Smooth muscle cell (in vitro differentiated cells): Measurements from ENCODE around the gene CD247. TPM values are rescaled to one million over a fixed set of nuclear protein-coding genes. Genes with fewer than 3 reads are reported as not detected.
"Not testable (repeated sequence)": the region's sequence is repeated elsewhere in the genome, so short reads cannot be mapped to it uniquely, and the experiment has no call there.

ENCODE experiments used
- DNase-seq: peaks from one replicate; lab custom pipeline; 2025; ENCODE audit not compliant: unreplicated experiment; lab: John Stamatoyannopoulos, UW
- H2AFZ ChIP-seq: fragments of 200-600 bp; sonication (generic); 2 replicates; pipeline ENCODE4 v1.6.0; 2016; ENCODE audit warnings: antibody characterized with exemption, low read depth, mild to moderate bottlenecking
- H3F3A ChIP-seq: fragments of 200-600 bp; sonication (generic); 2 replicates; pipeline ENCODE4 v1.6.0; 2017; ENCODE audit warnings: antibody characterized with exemption, low read depth
- H3K27ac ChIP-seq: fragments of 200-600 bp; sonication (generic); 2 replicates; pipeline ENCODE4 v1.5.1; 2016; ENCODE audit warnings: low read depth, mild to moderate bottlenecking
- H3K27me3 ChIP-seq: fragments of 200-600 bp; sonication (generic); 2 replicates; pipeline ENCODE4 v1.6.1; 2016; ENCODE audit warnings: low read depth, mild to moderate bottlenecking
- H3K36me3 ChIP-seq: fragments of 200-600 bp; sonication (generic); 2 replicates; pipeline ENCODE4 v1.5.1; 2016; ENCODE audit warnings: low read depth
- H3K4me1 ChIP-seq: fragments of 200-600 bp; sonication (generic); 2 replicates; pipeline ENCODE4 v1.5.1; 2016; ENCODE audit warnings: low read depth
- H3K4me2 ChIP-seq: fragments of 200-600 bp; sonication (generic); 2 replicates; pipeline ENCODE4 v1.6.0; 2016; ENCODE audit warnings: mild to moderate bottlenecking
- H3K4me3 ChIP-seq: fragments of 200-600 bp; sonication (generic); 2 replicates; pipeline ENCODE4 v1.5.1; 2016; ENCODE audit warnings: mild to moderate bottlenecking
- H3K79me2 ChIP-seq: fragments of 200-600 bp; sonication (generic); 2 replicates; pipeline ENCODE4 v1.6.0; 2016; ENCODE audit warnings: low read depth, mild to moderate bottlenecking
- H3K9ac ChIP-seq: fragments of 200-600 bp; sonication (generic); 2 replicates; pipeline ENCODE4 v1.6.0; 2016; ENCODE audit warnings: low read depth
- H3K9me3 ChIP-seq: fragments of 200-600 bp; sonication (generic); replicated peaks from 2 replicates; pipeline ENCODE4 v1.5.1; 2016; ENCODE audit warnings: low read depth
- H4K20me1 ChIP-seq: fragments of 200-600 bp; sonication (generic); 2 replicates; pipeline ENCODE4 v1.6.0; 2016; ENCODE audit warnings: low read depth
- CTCF ChIP-seq: fragments of 200-600 bp; sonication (generic); IDR thresholded peaks from 2 replicates; pipeline ENCODE4 v1.5.1; 2017; ENCODE audit warnings: borderline replicate concordance, mild to moderate bottlenecking, antibody characterized with exemption; ENCODE audit not compliant: insufficient read depth, poor library complexity, severe bottlenecking
- WGBS: methylation state at CpG from one replicate; pipeline ENCODE4 v1.1.7; 2016; ENCODE audit warnings: low lambda C conversion rate; 5-methylcytosine and 5-hydroxymethylcytosine counted together
- polyA plus RNA-seq: library from polyadenylated mRNA; unstranded; fragments of >200 nt; fragmentation: Nextera tagmentation; extraction: Ambion mirVana; gene quantifications from 2 replicates; pipeline ENCODE4 v1.2.1, GENCODE V29; 2016
- total RNA-seq: library from RNA; depleted of rRNA; stranded (reverse); fragments of >200 nt; gene quantifications from 2 replicates; pipeline ENCODE4 v1.2.3, GENCODE V29; 2014

The CD247 gene
- total and polyA plus RNA-seq, 2 experiments from 2014 or later = 0.13 TPM; not detected in 1

- Histone ChIP-seq H3K27me3 (no peaks in the 10 kb centered on the region), H3K9me3 (no peaks in the 10 kb centered on the region), H3K4me1 (no peaks in the 10 kb centered on the region), H3K9ac (no peak overlapping the region), H3K27ac (no peak overlapping the region), H4K20me1 (no peaks in the 10 kb centered on the region), H3K36me3 (no peaks in the 10 kb centered on the region), H3K4me2 (no peak overlapping the region), H3F3A (no peaks in the 10 kb centered on the region), H3K79me2 (no peaks in the 10 kb centered on the region), H3K4me3 (no peak overlapping the region), H2AFZ (no peak overlapping the region)
- 92% methylated on average over 6 of the region's 6 CpGs for WGBS
- DNase-seq = no peak
- no peak for TF ChIP-seq CTCF
Measured at GRCh38 chr1:167561753-167562152, 43.4 kb upstream of the CD247 start.

- no peaks in the 10 kb centered on the region for H3K36me3 ChIP-seq
- no peaks in the 10 kb centered on the region for H4K20me1 ChIP-seq
- H3K27ac ChIP-seq = no peak overlapping the region
- no peaks in the 10 kb centered on the region for H3K79me2 ChIP-seq
- peaks cover 12% of the 10 kb centered on the region for H3K4me1 ChIP-seq
- no peak overlapping the region for H2AFZ ChIP-seq
- WGBS = 9% methylated on average over 5 of the region's 5 CpGs
- no peak overlapping the region for H3K4me2 ChIP-seq
- no peaks in the 10 kb centered on the region for H3K27me3 ChIP-seq
- no peaks in the 10 kb centered on the region for H3K9me3 ChIP-seq
- H3F3A ChIP-seq = no peaks in the 10 kb centered on the region
- H3K4me3 ChIP-seq = no peak overlapping the region
- TF ChIP-seq CTCF = peak; percentile 86
- peak; percentile 8 for DNase-seq
- no peak overlapping the region for H3K9ac ChIP-seq
Measured at GRCh38 chr1:167555971-167556714, 37.8 kb upstream of the CD247 start.

DNA sequence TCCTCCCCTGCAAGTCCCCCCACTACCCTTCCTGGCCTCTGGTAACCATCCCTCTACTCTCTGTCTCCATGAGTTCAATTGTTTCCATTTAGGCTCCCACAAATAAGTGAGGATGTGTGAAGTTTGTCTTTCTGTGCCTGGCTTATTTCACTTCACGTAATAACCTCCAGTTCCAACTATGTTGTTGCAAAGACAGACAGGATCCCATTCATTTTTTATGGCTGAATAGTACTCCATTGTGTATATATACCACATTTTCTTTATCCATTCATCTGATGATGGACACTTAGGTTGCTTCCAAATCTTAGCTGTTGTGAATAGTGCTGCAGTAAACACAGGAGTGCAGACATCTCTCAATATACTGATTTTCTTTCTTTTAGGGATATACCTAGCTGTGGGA lies 36.7 kb upstream of the CD247 start:
- DNase-seq, H3F3A ChIP-seq, H2AFZ ChIP-seq, H3K27ac ChIP-seq, H3K4me2 ChIP-seq, H3K4me3 ChIP-seq, H3K79me2 ChIP-seq, H4K20me1 ChIP-seq, H3K9me3 ChIP-seq, H3K27me3 ChIP-seq, H3K9ac ChIP-seq, H3K36me3 ChIP-seq: not testable (repeated sequence)
- H3K4me1 ChIP-seq = peaks cover 12% of the 10 kb centered on the region
- WGBS = 88% methylated on average over 1 of the region's 1 CpG

DNA sequence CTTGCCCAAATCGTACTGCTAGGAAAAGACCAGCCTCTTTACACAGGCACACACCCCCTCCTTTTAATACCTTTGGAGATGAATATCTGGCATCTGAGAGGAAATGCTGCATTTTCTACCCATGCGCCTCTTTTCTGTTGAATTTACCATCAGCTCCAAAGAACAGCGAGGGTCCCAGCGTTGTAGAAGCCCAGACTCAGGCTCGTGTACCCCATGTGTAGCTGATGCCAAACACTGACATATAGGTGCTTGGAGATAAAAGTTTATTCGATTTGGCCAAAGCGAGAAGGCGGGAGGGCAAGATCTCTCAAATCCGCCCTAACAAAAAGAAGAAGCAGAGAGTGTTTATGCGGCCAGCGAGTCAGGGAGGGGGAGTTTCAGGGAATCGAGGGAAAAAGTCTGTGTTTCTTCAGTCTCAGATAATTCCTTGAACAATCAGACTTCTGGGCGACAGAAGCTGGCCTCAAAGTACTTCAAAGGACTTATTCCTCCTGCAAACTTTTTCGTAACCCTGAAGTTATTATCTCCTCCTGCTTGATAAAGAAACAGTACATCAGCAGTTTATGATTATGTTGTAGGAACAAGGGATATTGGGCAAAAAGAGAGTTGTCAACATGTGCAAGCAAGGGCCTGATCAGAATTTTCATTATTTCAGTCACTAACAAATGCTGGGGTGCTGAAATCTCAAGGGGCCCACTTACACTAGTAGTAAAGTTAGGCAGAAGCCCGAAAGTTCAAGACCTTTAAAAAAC lies 35.9 kb upstream of the CD247 start:
- WGBS = 8% methylated on average over 15 of the region's 15 CpGs
- no peak overlapping the region for H3K27ac ChIP-seq

More for the DNA sequence above, 35.9 kb upstream of the CD247 start:
- Histone ChIP-seq H4K20me1 (no peaks in the 10 kb centered on the region), H3K36me3 (no peaks in the 10 kb centered on the region), H3K27me3 (no peaks in the 10 kb centered on the region), H3K9ac (no peak overlapping the region), H3F3A (no peaks in the 10 kb centered on the region), H2AFZ (peak overlapping the region; percentile 95), H3K9me3 (no peaks in the 10 kb centered on the region), H3K79me2 (no peaks in the 10 kb centered on the region), H3K4me1 (peaks cover 12% of the 10 kb centered on the region), H3K4me3 (peak overlapping the region; percentile 76), H3K4me2 (peak overlapping the region; percentile 99)
- no peak for DNase-seq
- TF ChIP-seq CTCF = no peak
